PFSK-1 (cell line): ENCODE results near the gene PAIP2B.

Experiments used
- FOXP2 ChIP-seq: optimal IDR thresholded peaks from 2 replicates; pipeline ENCODE3; 2011; ENCODE audit warnings: borderline replicate concordance, control low read depth, inconsistent platforms; ENCODE audit not compliant: insufficient read depth; ENCODE audit errors: extremely low read length, extremely low read depth
- POLR2AphosphoS5 ChIP-seq: IDR thresholded peaks from 2 replicates; pipeline ENCODE4 v1.6.1; 2012; ENCODE audit warnings: low read depth, mild to moderate bottlenecking, control low read depth, low read length, moderate library complexity
- REST ChIP-seq, 2 experiments: IDR thresholded peaks; 2 replicates each; pipeline versions ENCODE4 v1.6.1 to v1.8.0; 2011 to 2012; ENCODE audit warnings: low read depth in 2 of 2, low read length in 2 of 2, control low read depth in 1 of 2, inconsistent platforms in 1 of 2, mild to moderate bottlenecking in 1 of 2, moderate library complexity in 1 of 2; ENCODE audit not compliant: insufficient read depth in 1 of 2
- SIN3A ChIP-seq: IDR thresholded peaks from 2 replicates; pipeline ENCODE4 v1.6.1; 2012; ENCODE audit warnings: mild to moderate bottlenecking, low read length, moderate library complexity, borderline replicate concordance; ENCODE audit not compliant: insufficient read depth
- TAF1 ChIP-seq: IDR thresholded peaks from 2 replicates; pipeline ENCODE4 v1.6.1; 2012; ENCODE audit warnings: low read length, control low read depth, borderline replicate concordance; ENCODE audit not compliant: insufficient read depth

- TF ChIP-seq POLR2AphosphoS5 (no peak), REST (IDR thresholded peaks at IDR 0.05; ENCODE audit: insufficient read depth in 1 of 2, low read depth in 2 of 2, low read length in 2 of 2) (no peak), FOXP2 (no peak), TAF1 (no peak), SIN3A (no peak)
Measured at GRCh38 chr2:71210292-71210691, 16.6 kb downstream of the PAIP2B start.
